ENCODE data around the gene ASNSD1. TPM values are rescaled to one million over a fixed set of nuclear protein-coding genes. Genes with fewer than 3 reads are reported as not detected.
"Not testable (repeated sequence)": the region's sequence is repeated elsewhere in the genome, so short reads cannot be mapped to it uniquely, and the experiment has no call there.

ASNSD1 gene
- total and polyA plus RNA-seq, 2 donors, result 34.1 to 83.3 TPM

DNA sequence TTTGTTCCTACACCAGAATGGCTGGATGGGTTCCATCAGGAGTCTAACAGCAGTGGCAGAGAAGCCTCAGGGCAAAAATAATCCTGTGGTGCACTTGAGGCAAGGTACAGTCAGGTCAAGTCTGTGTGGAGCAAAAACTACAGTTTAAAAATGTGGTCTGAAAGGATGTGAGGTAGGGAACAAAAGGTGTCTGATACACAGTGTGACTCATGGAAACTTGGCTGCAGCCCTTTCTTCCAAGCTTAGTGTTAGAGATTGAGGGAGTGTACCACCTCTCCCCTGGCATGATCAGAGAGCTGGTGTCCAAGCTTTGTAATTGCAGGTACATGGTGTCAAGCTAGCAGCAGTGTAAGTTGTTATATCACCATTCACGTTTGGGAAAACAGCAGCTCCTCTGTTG is 22.1 kb downstream of the ASNSD1 start:
- no peak for DNase-seq (ENCODE audit: extremely low spot score)
- H3K27ac ChIP-seq (ENCODE audit: low read depth), result no peak overlapping the region
- H3K4me3 ChIP-seq (ENCODE audit: low read depth, low read length), result no peak overlapping the region
- H3K4me1 ChIP-seq (ENCODE audit: insufficient read depth), result no peaks in the 10 kb centered on the region
- 61% methylated on average over 1 of the region's 1 CpG for WGBS
- H3K36me3 ChIP-seq (ENCODE audit: insufficient read depth), result no peaks in the 10 kb centered on the region

DNA sequence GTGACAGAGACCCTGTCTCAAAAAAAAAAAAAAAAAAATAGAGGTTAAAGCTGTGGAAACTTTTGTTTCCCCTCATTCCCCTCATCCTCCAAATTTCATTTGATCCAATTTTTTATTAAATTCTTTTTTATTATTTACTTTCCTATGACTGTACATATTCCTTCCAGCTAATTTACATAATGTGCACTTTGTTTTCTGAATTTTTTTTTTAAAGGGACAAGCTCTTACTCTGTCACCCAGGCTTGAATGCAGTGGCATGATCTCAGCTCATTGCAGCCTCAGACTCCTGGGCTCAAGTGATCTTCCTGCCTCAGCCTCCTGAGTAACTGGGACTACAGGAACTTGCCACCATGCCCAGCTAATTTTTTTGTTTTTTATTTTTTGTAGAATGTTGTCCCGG is 23.6 kb downstream of the ASNSD1 start:
- H3K4me3 ChIP-seq (ENCODE audit: low read depth, low read length), result no peak overlapping the region
- WGBS, result 76% methylated on average over 1 of the region's 1 CpG
- DNase-seq (ENCODE audit: extremely low spot score), result no peak
- H3K36me3 ChIP-seq (ENCODE audit: insufficient read depth), result no peaks in the 10 kb centered on the region
- no peak overlapping the region for H3K27ac ChIP-seq (ENCODE audit: low read depth)
- H3K4me1 ChIP-seq (ENCODE audit: insufficient read depth), result no peaks in the 10 kb centered on the region

DNA sequence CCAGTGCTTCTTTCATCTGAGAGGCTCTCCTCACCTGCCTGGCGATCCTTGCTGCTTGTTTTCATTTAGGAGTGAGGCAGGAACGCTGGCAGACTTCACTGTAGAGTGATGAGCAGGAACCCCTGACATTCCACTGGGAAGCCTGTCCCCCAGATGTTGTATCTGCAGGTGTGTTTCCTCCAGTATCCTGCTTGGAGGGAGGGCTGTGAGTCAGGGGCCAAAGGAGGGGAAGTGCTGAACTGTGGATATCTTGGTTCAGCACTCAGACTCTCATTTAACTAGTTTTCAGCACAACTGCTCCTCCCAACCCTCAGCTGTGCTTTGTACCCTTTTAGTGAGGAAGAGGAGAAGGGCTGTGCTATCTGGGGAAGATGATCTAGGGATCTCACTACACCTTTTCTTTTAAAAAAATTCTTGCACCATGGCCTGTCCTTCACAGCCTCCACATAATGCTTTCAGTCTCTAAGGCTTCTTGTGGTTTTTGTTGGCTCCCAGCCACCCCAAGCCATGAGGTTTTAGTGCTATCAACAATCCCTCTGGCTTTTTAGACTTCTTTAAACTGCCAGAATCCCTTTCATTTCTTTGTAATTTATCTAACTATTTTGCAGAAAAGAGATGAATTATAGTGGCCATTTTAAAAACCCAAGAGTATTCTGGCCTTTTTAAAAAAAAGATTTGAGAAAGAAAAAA is 24.4 kb downstream of the ASNSD1 start:
- Histone ChIP-seq H3K4me3 (ENCODE audit: low read depth, low read length) (no peak overlapping the region), H3K27ac (ENCODE audit: low read depth) (no peak overlapping the region), H3K4me1 (ENCODE audit: insufficient read depth) (no peaks in the 10 kb centered on the region), H3K36me3 (ENCODE audit: insufficient read depth) (no peaks in the 10 kb centered on the region)
- 69% methylated on average over 2 of the region's 2 CpGs for WGBS
- DNase-seq (ENCODE audit: extremely low spot score), result no peak

GRCh38 chr2:189687796-189688195 is 26.5 kb downstream of the ASNSD1 start:
- H3K4me1 ChIP-seq (ENCODE audit: insufficient read depth); H3K36me3 ChIP-seq (ENCODE audit: insufficient read depth); H3K27ac ChIP-seq (ENCODE audit: low read depth); DNase-seq (ENCODE audit: extremely low spot score); H3K4me3 ChIP-seq (ENCODE audit: low read depth, low read length): not testable (repeated sequence)
- WGBS, result 82% methylated on average over 1 of the region's 1 CpG

DNA sequence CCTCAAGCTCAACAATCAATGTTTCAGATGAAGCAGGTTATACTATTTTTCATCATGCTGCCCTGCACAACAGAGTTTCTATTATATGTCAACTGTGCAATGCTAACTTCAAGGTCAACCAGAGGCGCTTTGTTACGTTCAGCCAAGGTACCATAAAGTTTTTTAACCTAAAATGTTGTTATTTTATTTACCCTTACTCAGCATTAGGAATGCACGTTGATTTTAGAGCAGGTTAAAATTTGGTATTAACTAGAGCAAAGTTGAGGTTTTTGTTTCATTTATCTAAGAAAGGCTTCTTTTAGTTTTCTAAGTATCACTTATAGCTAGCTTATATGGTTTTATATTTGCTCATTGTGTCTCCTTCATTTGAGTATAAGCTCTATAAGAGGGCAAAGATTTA is 35.0 kb downstream of the ASNSD1 start:
- 92% methylated on average over 3 of the region's 3 CpGs for WGBS
- DNase-seq (ENCODE audit: extremely low spot score), result no peak
- H3K4me3 ChIP-seq (ENCODE audit: low read depth, low read length), result no peak overlapping the region
- H3K27ac ChIP-seq (ENCODE audit: low read depth), result no peak overlapping the region
- H3K36me3 ChIP-seq (ENCODE audit: insufficient read depth), result no peaks in the 10 kb centered on the region
- H3K4me1 ChIP-seq (ENCODE audit: insufficient read depth), result no peaks in the 10 kb centered on the region

DNA sequence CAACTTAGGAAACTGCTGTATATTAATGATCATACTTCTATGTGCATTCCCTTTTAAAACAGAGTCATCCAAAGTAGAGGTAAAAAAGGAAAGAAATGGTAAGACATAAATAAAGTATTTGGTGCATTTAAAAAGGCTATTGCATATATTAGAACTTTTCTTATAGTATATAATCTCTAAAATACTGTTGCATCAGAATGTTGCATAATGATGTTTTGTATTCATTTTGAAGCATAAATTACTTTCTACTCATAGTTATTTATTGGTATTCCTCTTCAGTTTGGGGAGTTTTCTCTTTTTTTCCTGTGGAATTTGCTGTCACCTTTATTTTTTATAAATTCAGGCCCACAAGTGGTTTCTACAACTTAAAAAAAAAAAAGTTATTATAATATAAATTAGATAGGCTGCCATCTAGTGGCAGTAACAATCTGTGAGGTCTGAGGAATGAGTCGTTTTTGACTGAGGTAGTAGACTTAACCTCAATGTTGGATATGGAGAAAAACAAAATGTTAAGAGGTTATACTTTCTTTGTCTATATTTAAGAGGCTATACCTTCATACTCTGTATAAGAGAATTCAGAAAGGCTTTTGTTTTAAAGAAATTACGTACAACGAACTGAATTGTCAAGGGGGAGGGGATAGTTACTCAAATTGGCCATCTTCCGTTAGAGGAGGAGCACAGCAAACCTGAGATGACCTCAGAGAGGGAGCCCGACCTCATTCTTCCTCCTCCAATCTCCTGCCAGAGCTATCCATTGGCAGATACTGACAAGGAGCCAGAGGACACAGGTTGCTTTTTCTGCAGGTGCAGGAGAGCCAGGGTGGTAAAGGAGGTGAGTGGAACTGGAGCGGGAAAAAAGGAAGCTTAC is 37.0 kb downstream of the ASNSD1 start:
- H3K36me3 ChIP-seq (ENCODE audit: insufficient read depth), result no peaks in the 10 kb centered on the region
- no peaks in the 10 kb centered on the region for H3K4me1 ChIP-seq (ENCODE audit: insufficient read depth)
- H3K27ac ChIP-seq (ENCODE audit: low read depth), result no peak overlapping the region
- 44% methylated on average over 6 of the region's 6 CpGs for WGBS
- no peak overlapping the region for H3K4me3 ChIP-seq (ENCODE audit: low read depth, low read length)
- no peak for DNase-seq (ENCODE audit: extremely low spot score)

DNA sequence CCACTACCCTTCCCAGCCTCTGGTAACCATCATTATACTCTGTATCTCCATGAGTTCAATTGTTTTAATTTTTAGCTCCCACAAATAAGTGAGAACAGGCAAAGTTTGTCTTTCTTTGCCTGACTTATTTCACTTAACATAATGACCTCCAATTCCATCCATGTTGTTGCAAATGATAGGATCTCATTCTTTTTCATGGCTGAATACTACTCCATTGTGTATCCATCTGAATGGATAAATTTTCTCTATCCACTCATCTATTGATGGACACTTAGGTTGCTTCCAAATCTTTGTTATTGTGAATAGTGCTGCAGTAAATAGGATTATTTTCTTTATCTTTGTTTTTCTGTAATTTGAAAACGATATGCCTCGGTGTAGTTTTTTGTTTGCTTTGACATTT is 39.4 kb downstream of the ASNSD1 start:
- H3K4me3 ChIP-seq (ENCODE audit: low read depth, low read length), result no peak overlapping the region
- H3K4me1 ChIP-seq (ENCODE audit: insufficient read depth), result no peaks in the 10 kb centered on the region
- WGBS, result 45% methylated on average over 2 of the region's 2 CpGs
- no peak overlapping the region for H3K27ac ChIP-seq (ENCODE audit: low read depth)
- H3K36me3 ChIP-seq (ENCODE audit: insufficient read depth), result no peaks in the 10 kb centered on the region
- DNase-seq (ENCODE audit: extremely low spot score), result no peak

GRCh38 chr2:189702071-189702470 is 40.8 kb downstream of the ASNSD1 start:
- H3K4me1 ChIP-seq (ENCODE audit: insufficient read depth), result no peaks in the 10 kb centered on the region
- H3K36me3 ChIP-seq (ENCODE audit: insufficient read depth), result no peaks in the 10 kb centered on the region
- H3K27ac ChIP-seq (ENCODE audit: low read depth), result no peak overlapping the region
- no peak overlapping the region for H3K4me3 ChIP-seq (ENCODE audit: low read depth, low read length)
- no peak for DNase-seq (ENCODE audit: extremely low spot score)

GRCh38 chr2:189709501-189710221 is 48.4 kb downstream of the ASNSD1 start:
- Histone ChIP-seq H3K4me3 (ENCODE audit: low read depth, low read length) (no peak overlapping the region), H3K36me3 (ENCODE audit: insufficient read depth) (no peaks in the 10 kb centered on the region), H3K4me1 (ENCODE audit: insufficient read depth) (no peaks in the 10 kb centered on the region), H3K27ac (ENCODE audit: low read depth) (no peak overlapping the region)
- DNase-seq (ENCODE audit: extremely low spot score), result no peak
- 50% methylated on average over 5 of the region's 5 CpGs for WGBS

GRCh38 chr2:189717593-189717992 is 56.3 kb downstream of the ASNSD1 start:
- not testable (repeated sequence) for DNase-seq (ENCODE audit: extremely low spot score); H3K36me3 ChIP-seq (ENCODE audit: insufficient read depth)
- 87% methylated on average over 1 of the region's 1 CpG for WGBS

DNA sequence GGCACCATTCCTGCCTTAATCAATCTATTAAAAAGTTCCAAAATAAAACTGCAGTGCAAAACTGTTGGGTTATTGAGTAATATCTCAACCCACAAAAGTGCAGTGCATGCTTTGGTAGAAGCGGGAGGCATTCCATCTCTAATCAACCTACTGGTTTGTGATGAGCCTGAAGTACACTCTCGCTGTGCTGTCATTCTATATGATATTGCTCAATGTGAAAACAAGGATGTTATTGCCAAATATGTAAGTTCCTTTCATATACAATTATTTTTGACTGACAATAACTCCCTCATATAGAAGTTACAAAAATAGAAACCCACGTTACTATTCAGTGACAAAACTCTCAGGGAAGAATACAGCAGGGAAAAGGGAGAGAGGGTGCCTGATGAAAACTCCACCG is 58.3 kb downstream of the ASNSD1 start:
- Histone ChIP-seq H3K4me3 (ENCODE audit: low read depth, low read length) (no peak overlapping the region), H3K36me3 (ENCODE audit: insufficient read depth) (peaks cover 2% of the 10 kb centered on the region), H3K4me1 (ENCODE audit: insufficient read depth) (no peaks in the 10 kb centered on the region), H3K27ac (ENCODE audit: low read depth) (no peak overlapping the region)
- DNase-seq (ENCODE audit: extremely low spot score), result no peak
- WGBS, result 92% methylated on average over 4 of the region's 4 CpGs

More at GRCh38 chr2:189717593-189717992, 56.3 kb downstream of the ASNSD1 start:
- not testable (repeated sequence) for H3K4me3 ChIP-seq (ENCODE audit: low read depth, low read length); H3K4me1 ChIP-seq (ENCODE audit: insufficient read depth); H3K27ac ChIP-seq (ENCODE audit: low read depth)
